GM19043 (cell line): ENCODE results near the gene COL18A1.
"Not testable (repeated sequence)": the region's sequence is repeated elsewhere in the genome, so short reads cannot be mapped to it uniquely, and the experiment has no call there.

ENCODE experiments used
- ATAC-seq: cut with Tn5 transposase; IDR thresholded peaks from one replicate; pipeline ENCODE4 v1.9.1; 2021; ENCODE audit warnings: low read depth; ENCODE audit not compliant: unreplicated experiment

The COL18A1 gene

GRCh38 chr21:45549626-45550463, 144.9 kb downstream of the COL18A1 start:
- ATAC-seq, result no peak

GRCh38 chr21:45550522-45551210, 145.7 kb downstream of the COL18A1 start:
- ATAC-seq, result peak; percentile 41

- no peak for ATAC-seq
These were observed 146.4 kb downstream of the COL18A1 start for GRCh38 chr21:45551316-45551715.

- no peak for ATAC-seq
These were observed 147.1 kb downstream of the COL18A1 start for GRCh38 chr21:45551783-45552695.

- no peak for ATAC-seq
These were observed 147.9 kb downstream of the COL18A1 start for GRCh38 chr21:45552696-45553391.

GRCh38 chr21:45554477-45555175, 149.7 kb downstream of the COL18A1 start:
- no peak for ATAC-seq

- no peak for ATAC-seq
These were observed 150.2 kb downstream of the COL18A1 start for GRCh38 chr21:45555251-45555556.

- ATAC-seq, result no peak
These were observed 150.8 kb downstream of the COL18A1 start for GRCh38 chr21:45555557-45556301.

- ATAC-seq, result no peak
These were observed 151.3 kb downstream of the COL18A1 start for GRCh38 chr21:45556302-45556644.

- no peak for ATAC-seq
These were observed 152.0 kb downstream of the COL18A1 start for GRCh38 chr21:45556645-45557615.

GRCh38 chr21:45557616-45558043, 152.7 kb downstream of the COL18A1 start:
- ATAC-seq, result no peak

GRCh38 chr21:45558044-45558721, 153.2 kb downstream of the COL18A1 start:
- no peak for ATAC-seq

- ATAC-seq, result no peak
These were observed 154.5 kb downstream of the COL18A1 start for GRCh38 chr21:45559216-45560105.

- no peak for ATAC-seq
These were observed 155.4 kb downstream of the COL18A1 start for GRCh38 chr21:45560106-45561021.

- ATAC-seq, result not testable (repeated sequence)
These were observed 156.3 kb downstream of the COL18A1 start for GRCh38 chr21:45561241-45561640.
